HEK293 (cell line): ENCODE data around the gene ANKS6.

ENCODE experiments used
- KLF10 ChIP-seq: fragments of 450-650 bp; IDR thresholded peaks from 2 replicates; pipeline ENCODE4 v1.5.1; 2018; ENCODE audit warnings: missing biosample characterization, mild to moderate bottlenecking, missing genetic modification characterization
- ZNF639 ChIP-seq: fragments of 450-650 bp; formaldehyde crosslinking; IDR thresholded peaks from 2 replicates; pipeline ENCODE4 v1.5.1; 2016; ENCODE audit warnings: missing biosample characterization, missing genetic modification characterization
- ZNF792 ChIP-seq: fragments of 450-650 bp; formaldehyde crosslinking; IDR thresholded peaks from 2 replicates; pipeline ENCODE4 v1.5.1; 2016; ENCODE audit warnings: missing biosample characterization, missing genetic modification characterization

- TF ChIP-seq ZNF639 (tag by site-specific recombination) (no peak), ZNF792 (tag by site-specific recombination) (no peak), KLF10 (no peak)
Observed at GRCh38 chr9:98775831-98776441, 20.4 kb downstream of the ANKS6 start.
